Fibroblast of skin of left biceps (primary cell): ENCODE results near the gene ZBTB47.

Source experiments
- DNase-seq, 2 experiments: peaks; one replicate each; pipeline ENCODE4 v3.0.0-alpha.2; 2013; ENCODE audit warnings: low read depth in 2 of 2

The ZBTB47 gene

DNA sequence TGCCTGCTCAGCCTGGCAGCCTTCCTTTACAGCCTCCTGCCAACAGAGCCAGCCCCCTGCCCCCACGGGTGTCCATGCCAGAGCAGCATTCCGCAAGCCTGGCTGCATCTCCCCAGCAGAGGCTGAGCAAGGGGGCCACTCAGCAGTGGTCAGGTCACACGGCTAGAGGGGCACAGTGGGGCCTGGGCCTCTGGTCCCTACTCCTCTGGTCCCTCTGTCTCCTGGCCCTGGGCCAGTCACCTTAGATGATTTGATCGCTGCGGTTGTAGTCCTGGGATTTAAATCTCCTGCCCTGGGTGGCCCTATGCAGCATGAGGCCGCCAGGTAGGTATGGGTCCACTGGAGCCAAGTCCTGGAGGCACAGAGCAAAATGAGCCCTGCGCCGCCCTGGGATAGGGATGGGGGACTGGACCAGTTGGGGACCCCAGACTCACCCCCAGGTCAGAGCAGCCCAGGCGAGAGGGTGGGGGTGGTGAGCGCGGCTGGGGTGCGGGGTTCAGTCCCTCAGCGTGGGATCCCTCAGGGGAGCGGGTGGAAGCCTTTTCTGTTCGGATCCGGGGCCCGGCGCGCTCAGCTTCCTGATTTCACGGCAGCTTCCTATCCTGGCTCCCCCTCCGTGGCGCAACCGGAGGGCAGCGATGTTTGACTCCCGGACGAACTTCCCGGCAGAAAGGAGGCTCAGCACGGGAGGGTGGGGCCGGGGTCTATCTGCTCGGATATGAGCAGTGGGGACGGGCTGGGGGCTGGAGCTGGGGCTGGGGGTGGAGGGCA is at the start of gene ZBTB47:
ZBTB47 (plus strand) TSS at position 138 of the 771 bp plus-strand sequence. CDS start 4,659 bp downstream, outside the sequence.
- no peak for DNase-seq

- no peak for DNase-seq
These were observed 47.8 kb upstream of the ZBTB47 start for GRCh38 chr3:42605546-42606173.

DNA sequence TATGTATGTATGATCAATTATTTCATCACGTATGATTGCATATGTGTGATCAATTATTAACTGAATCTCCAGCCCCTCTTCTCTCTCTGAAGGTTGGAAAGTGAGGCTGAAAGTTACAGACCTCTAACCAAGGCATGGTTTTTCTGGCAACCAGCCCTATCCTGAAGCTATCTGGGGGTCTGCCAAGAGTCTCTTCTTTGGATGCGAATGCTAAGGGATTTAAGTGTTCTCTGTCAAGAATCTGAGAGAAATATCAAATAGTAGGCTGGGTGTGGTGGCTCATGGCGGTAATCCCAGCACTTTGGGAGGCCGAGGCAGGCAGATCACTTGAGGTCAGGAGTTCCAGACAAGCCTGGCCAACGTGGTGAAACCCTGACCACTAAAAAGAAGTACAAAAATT is 44.9 kb upstream of the ZBTB47 start:
- DNase-seq, result peak; percentile 3 to 5

DNA sequence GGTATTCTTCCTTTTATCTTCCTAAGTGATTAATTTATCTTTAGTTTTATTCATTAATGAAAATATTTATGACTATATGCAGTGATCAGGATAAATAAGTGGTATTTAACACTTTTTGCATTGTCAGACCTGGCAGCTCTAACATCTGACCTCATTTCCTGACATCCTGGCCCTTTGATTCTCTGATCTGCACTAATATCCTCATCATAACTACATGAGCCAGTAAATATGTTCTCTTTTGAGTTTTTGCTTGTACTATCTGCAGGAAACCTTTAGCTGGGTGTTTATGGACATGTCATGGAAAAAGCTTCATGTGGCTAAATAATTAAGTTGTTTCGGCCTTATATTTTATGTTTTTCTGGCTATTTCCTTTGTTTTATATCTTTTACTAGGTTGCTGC is 42.5 kb upstream of the ZBTB47 start:
- DNase-seq, result no peak

DNA sequence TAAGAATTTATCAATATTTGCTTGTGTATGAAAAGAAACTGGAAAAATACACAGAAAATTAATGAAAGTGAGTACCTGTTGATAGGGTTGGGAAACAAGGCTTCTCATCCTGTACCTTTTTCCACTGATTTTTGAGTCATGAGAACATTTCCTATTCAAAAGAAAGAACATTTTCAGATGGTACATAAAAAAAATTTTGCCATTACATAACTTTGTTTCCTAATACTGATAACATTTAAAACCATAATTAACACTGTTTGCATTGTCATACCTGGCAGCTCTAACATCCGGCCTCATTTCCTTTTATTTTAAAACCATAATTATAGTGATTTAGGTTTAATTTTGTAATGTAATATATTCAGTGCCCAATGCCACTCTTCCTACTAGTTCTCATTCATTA is 41.3 kb upstream of the ZBTB47 start:
- no peak for DNase-seq

- DNase-seq, result no peak
These were observed 40.6 kb upstream of the ZBTB47 start for GRCh38 chr3:42612928-42613327.

DNA sequence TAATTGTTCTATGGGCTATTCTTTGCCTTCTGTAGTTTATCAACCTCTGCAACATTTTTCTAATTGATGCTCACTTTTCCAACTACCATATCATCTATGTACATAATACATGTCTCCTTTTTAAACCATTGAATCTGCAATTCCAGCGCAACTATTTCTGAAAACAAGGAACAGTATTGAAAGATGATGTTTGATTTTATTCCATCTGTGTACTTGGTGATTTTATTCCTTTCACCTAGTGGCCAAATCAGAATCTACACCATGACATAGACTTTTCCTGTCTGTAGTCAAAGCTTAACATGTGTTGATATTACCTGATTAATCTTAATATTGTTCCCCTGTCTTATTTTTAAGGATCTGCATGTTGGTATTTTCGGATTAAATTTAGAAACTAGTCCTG is 40.0 kb upstream of the ZBTB47 start:
- DNase-seq, result no peak

GRCh38 chr3:42631620-42632019 is 21.9 kb upstream of the ZBTB47 start:
- no peak for DNase-seq

- no peak for DNase-seq
These were observed 21.4 kb upstream of the ZBTB47 start for GRCh38 chr3:42632146-42632545.

DNA sequence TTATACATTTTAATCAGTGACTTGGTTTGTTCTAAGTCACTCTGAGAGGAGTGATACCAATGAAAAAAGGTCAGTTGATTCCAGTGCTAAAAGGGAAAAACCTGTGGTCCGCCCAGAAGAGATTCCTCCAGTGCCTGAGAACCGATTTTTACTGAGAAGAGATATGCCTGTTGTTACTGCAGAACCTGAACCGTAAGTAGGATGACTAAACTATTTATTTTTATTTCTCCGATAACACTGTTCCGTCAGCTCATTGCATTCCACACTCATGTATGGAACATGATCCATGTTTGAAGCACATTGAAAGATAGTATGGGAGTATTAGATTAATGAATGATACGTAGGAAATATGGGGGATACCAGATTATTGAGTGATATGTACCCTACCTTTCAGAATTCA is 20.0 kb upstream of the ZBTB47 start:
- DNase-seq, result no peak

DNA sequence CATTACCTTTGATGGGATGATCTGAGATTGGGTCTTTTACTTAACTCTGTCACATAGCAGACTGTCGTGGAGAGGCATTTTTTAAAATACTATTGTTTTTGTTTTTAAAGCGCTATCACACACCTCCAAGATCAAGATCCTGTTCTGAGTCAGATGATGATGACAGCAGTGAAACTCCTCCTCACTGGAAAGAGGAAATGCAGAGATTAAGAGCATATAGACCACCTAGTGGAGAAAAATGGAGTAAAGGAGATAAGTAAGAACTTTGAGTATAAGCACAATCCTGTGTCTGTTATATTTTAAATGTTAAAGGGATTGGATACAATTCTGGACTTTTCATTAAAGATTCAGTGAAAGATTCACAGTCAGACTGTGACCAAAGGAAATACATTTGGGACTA is 18.4 kb upstream of the ZBTB47 start:
- no peak for DNase-seq

DNA sequence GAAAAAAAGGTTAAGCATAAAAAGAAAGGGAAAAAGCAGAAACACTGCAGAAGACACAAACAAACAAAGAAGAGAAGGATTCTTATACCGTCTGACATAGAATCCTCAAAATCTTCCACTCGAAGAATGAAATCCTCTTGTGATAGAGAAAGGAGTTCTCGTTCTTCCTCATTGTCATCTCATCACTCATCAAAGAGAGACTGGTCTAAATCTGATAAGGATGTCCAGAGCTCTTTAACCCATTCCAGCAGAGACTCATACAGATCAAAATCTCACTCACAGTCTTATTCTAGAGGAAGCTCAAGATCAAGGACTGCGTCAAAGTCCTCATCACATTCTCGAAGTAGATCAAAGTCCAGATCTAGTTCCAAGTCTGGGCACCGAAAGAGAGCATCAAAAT is 16.5 kb upstream of the ZBTB47 start:
- no peak for DNase-seq

GRCh38 chr3:42638339-42638842 is 15.1 kb upstream of the ZBTB47 start:
- no peak for DNase-seq

- DNase-seq, result no peak
These were observed 14.3 kb upstream of the ZBTB47 start for GRCh38 chr3:42639192-42639591.

DNA sequence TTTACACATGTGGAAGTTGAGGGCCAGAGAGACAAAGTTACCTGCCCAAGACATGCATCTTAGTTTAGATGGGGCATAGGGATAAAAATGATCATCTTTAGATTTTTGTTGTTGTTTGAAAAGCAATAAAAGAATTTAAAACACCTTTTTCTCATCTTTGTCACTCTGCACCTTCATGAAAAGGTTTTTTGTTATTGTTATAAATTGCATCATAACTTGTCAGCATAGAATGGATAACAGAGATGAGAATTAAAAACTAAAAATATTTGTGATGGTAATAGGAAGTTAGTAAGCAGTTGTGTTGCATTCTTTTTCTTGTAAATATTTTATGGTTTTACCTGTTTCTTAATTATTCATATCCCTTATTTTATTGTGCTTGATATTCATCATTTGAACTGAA is 13.4 kb upstream of the ZBTB47 start:
- DNase-seq, result no peak

GRCh38 chr3:42640771-42641370 is 12.6 kb upstream of the ZBTB47 start:
- DNase-seq, result no peak

DNA sequence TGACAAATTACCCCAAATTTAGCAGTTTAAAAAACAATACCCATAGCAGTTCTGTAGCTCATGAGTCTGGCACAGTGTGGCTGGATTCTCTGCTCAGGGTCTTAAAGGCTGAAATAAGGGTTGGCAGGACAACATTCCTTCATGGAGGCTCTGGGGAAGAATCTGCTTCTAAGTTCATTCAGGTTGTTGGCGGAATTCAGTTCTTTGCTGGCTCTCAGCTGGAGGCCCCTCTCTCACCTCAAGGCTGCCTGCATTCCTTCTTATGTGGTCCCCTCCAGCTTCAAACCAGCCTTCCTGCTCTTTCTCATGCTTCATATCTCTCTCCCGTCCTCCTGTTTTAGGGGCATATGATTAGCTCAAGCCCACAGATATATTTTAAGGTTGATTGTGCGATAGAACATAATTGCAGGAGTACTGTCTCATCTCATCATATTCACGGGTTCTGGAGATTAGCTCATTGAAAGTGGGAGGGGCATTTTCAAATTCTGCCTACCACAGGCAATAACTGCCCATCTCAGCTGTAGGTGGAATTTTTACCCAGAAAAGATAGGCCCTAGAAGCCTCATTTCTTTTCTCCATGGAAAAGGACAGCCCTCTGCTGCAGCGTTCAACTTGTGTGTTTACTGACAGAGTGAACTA is 5.6 kb upstream of the ZBTB47 start:
- no peak for DNase-seq

- no peak for DNase-seq
These were observed 4.5 kb upstream of the ZBTB47 start for GRCh38 chr3:42649006-42649405.

DNA sequence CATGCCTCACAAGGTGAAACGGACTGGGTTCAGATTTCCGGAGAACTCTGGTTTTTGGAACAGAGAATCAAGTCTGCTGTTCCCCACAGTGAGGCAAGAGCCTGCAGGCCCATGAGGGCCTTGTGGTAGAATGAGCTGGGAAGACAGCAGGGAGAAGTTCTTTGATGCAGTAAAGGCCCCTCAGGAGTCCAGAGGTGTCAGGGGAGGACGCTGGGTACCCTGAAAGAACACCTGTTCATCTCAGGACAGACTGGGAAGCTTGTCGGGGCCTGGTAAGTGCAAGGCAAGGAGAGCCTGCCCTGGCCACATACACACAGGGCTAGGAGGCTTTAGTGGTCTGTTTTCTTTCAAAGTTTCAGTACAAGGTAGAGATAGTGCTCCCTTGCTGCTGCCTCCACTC is 3.7 kb upstream of the ZBTB47 start:
- no peak for DNase-seq

GRCh38 chr3:42651248-42652091 is 2.0 kb upstream of the ZBTB47 start:
- no peak for DNase-seq

- no peak for DNase-seq
These were observed 1.3 kb upstream of the ZBTB47 start for GRCh38 chr3:42652251-42652610.
